Adipose tissue (tissue), 3 donors: Measurements from ENCODE around the gene LMAN2. TPM values are rescaled to one million over a fixed set of nuclear protein-coding genes. Genes with fewer than 3 reads are reported as not detected.
"Not testable (repeated sequence)": the region's sequence is repeated elsewhere in the genome, so short reads cannot be mapped to it uniquely, and the experiment has no call there.

Source experiments
- H3K27ac ChIP-seq: one replicate; pipeline ENCODE4 v1.5.1; 2013; ENCODE audit warnings: low read depth, low read length
- WGBS, 3 donors: extraction: QIAGEN DNeasy Blood & Tissue Kit; methylation state at CpG; one replicate each; pipeline ENCODE4 v1.1.7; 2013; 5-methylcytosine and 5-hydroxymethylcytosine counted together
- polyA plus RNA-seq, 3 donors: library from polyadenylated mRNA; stranded (reverse); fragments of 200-250 nt; gene quantifications; one replicate each; pipeline ENCODE4 v1.2.3, GENCODE V29; 2013
- donor health status: healthy with polysubstance abuse.
- donor health status: Bipolar disorder and iron deficiency.
- donor health status: healthy.

LMAN2 gene
- polyA plus RNA-seq, 3 donors, result 100 to 227 (median 155) TPM

DNA sequence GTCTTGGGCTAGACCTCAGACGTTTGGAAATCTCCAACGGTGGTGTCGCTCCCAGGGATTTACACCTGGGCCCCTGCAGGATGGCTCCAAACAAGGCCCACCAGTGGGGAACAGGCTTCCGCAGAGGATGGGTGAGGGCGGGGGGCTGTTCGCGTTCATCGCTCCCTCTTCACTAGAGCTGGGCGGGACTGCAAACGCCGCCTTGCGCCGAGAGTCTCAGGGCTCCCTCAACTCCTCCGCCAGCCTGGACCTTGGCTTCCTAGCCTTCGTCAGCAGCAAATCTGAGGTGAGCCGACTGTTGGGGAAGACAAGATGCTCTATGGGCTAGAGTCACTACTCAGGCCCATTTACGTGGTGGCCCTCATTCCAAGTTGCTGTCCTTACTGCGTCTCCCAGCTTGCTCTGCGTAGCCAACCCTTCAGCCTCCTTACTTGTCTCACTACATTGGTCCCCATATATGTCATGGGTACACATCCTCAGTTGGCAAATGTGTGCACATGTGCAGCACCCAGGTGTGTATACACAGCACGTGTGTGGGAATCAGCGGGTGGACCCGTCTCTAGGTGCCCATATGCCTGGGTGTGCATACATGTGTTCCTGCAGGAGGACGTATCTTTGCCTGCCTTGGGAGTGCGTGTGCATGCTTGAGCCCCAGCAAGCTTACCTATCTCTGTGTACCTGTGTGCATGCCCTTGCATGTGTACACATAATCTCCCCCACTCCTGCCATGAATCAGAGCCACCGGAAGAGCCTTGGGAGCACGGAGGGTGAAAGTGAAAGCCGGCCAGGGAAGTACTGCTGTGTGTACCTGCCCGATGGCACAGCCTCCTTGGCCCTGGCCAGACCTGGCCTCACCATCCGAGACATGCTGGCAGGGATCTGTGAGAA lies 16.8 kb upstream of the LMAN2 start:
- 75 to 90% (median 85%) methylated on average over 29 of the region's 29 CpGs for WGBS, 3 donors

DNA sequence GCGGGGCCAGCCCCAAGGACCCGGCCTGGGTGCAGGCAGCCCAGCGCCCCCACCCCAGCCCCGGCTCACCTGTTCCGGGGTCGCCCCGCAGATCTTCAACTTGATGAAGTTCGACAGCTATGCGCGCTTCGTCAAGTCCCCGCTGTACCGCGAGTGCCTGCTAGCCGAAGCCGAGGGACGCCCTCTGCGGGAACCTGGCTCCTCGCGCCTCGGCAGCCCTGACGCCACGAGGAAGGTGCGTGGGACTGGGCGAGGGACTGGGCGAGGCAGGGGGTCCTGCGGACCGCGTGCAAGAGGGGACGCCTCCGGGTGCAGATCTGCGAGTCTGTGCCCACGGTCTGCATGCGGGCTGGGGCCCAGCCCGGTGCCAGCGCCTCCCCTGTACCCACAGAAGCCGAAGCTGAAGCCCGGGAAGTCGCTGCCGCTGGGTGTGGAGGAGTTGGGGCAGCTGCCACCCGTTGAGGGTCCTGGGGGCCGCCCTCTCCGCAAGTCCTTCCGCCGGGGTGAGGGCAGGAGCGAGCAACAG lies 15.9 kb upstream of the LMAN2 start:
- no peak overlapping the region for H3K27ac ChIP-seq
- WGBS, 3 donors, result 25 to 55% (median 33%) methylated on average over 43 to 46 of the region's 46 CpGs

More for the DNA sequence above, 16.8 kb upstream of the LMAN2 start:
- H3K27ac ChIP-seq, result no peak overlapping the region

DNA sequence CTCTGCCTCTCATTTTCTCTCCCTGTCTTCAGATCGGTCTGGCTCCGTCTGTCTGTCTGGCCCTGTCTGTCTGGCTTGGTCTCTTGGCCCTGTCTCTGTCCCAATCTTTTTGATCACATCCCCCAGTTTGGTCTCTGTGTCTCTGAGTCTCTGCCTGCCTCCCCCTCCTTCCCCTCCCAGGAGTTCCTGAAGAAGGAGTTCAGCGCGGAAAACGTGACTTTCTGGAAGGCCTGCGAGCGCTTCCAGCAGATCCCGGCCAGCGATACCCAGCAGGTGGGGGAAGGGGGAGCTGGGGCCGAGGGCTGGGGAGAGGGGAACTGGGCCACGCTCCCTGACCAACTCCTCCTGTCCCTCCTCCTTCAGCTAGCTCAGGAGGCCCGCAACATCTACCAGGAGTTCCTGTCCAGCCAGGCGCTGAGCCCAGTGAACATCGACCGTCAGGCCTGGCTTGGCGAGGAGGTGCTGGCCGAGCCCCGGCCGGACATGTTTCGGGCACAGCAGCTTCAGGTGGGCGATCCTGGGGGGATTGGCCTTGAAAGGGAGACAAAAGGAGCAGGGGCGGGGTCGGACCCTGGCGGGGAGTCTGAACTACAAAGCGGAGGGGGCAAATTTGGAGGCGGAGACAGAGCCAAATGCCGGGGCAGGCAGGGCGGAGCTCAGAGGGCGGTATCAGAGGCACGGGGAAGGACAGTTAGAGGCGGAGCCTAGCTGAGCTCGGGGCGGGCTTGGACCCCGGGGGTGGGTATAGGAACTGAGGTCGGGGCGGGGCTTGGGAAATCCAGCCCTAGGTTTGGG lies 15.3 kb upstream of the LMAN2 start:
- 6 to 42% (median 34%) methylated on average over 34 to 36 of the region's 36 CpGs for WGBS, 3 donors
- H3K27ac ChIP-seq, result no peak overlapping the region

DNA sequence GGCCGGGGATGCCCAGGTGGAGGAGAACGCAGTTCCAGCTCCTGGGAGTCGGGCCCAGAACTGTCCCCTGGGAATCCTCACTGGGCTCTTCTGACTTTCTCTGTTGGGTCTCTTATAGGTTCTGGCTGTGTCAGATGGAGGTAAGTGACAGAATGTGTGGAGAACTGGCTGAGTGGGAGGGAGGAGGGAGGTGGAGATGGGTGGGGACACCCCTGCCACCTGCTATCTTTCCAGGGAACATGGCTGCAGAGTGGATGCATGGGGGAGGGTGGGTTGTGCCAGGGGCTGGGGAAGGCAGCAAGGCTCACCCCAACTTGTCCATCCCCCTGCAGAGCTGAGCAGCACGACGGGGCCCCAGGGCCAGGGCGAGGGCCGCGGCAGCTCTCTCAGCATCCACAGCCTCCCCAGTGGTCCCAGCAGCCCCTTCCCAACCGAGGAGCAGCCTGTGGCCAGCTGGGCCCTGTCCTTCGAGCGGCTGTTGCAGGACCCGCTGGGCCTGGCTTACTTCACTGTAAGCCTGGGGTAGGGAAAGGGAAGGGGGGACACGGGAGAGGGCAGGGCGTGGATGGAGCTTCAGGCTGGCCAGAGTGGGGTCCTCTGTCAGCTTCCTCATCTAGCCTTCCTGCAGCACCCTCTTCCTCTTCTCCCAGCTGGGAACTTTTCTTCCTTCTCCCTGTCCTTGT lies 14.5 kb upstream of the LMAN2 start:
- no peak overlapping the region for H3K27ac ChIP-seq
- 71 to 79% (median 79%) methylated on average over 13 to 14 of the region's 14 CpGs for WGBS, 3 donors

DNA sequence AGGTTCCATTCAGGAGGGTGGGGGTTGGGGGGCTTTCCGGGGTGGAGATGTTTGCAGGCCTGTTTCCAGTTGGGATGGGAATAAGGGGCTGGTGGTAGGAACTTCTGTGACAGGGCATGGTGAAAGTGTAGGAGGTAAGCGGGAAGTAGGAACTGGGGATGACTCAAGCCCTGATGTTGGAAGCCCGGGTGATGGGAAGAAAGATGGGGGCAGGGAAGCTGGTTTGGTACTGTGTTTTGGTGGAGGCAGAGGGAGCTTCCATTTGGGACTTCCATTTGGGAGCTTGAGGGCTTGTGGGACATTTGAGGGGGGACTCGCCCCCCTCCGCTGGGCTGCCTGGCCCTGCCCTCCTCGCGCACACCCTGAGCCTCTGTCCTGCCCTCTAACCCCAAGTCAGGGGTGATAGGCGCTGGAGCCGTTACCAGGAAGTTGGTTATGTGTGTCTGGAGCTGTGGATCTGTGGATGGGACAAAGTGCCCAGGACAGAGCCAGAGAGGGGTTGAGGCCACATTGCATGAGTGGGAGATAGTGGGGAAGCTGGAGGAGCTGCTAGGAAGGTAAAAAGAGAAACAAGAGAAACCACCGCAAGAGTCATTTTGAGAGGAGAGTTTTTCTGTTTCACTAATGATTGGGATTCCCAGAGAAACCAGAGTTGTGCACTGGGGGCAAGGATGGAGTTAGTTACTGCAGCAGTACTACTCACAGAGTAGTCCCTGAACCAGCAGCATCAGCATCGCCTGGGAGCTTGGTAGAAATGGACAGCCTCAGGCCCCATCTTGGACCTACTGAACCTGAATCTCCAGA lies 12.9 kb upstream of the LMAN2 start:
- no peak overlapping the region for H3K27ac ChIP-seq
- 81 to 88% (median 82%) methylated on average over 11 of the region's 11 CpGs for WGBS, 3 donors

DNA sequence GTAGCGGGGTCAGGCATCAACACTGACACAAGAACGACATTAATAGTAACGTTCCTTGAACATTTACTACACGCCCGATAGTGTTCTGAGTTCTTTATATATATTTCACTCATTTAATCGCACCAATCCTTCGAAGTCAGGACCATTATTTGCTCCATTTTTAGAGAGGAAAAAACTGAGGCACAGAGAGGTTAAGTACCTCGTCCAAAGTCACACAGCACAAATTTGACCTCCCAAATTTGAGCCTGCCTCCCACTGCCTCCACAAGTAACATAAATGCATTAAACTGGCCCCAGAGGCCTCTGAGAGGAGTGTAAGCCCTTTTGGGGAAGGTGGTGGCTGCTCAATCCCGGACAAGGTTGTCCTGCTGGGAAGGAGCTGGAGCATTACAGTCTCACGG lies 12.1 kb upstream of the LMAN2 start:
- H3K27ac ChIP-seq, result no peak overlapping the region
- 34 to 50% (median 42%) methylated on average over 10 of the region's 10 CpGs for WGBS, 3 donors

DNA sequence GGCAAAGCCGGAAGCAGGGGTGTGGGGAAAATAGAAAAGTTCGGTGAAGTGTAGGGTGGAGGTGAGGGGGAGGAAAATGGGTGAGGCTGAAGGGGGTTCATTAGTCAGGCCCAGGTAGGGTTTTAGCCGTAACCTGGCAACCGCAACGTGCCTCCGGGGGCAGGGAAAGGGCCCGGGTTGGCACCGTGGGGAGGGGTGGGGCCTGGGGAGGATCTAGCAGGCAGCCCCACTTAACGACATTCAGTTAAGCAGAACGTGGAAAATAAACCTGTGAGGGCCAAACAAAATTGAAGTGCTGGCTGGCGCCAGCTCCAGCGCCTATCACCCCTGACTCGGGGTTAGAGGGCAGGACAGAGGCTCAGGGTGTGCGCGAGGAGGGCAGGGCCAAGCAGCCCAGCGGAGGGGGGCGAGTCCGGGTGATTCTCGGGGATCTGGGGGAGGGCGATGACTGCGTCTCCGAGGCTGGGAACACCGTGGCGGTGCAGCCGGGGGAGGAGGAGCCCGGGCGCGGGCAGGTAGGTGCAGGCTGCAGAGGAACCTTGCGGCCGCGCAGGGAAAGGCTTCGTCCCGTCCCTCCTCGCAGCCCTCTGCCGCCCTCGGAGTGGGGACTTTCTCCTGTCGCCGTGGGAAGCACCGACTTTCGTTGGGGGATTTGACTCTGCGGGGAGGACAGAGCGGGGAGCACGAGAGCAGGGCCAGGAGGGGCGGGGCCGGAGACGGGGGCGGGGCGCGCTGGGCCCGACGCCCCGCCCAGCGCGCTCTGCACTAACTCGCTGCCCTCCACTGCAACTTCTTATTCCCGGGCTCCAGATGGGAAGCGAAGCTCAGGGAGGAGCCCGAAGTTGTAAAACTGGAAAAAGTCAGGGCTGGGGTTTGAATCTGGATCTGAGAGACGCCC lies 11.4 kb upstream of the LMAN2 start:
- WGBS, 3 donors, result 6 to 10% (median 9%) methylated on average over 54 to 59 of the region's 59 CpGs
- no peak overlapping the region for H3K27ac ChIP-seq

DNA sequence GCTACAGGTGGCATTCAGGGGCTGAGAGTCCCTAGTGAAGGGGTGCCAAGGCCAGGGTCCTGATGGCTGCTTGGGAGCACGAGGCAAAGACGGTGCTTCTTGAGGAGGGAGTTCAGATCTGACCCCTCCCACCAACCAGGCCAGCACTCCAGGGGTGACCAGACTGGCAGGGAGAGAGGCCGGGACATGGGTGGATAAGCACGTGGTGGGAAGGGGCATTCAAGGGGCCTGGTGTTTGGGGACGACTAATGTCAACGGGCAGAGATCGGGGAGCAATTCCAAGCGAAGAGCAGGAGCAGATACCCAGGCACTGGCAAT lies 10.8 kb upstream of the LMAN2 start:
- WGBS, 3 donors, result 59 to 88% (median 60%) methylated on average over 8 of the region's 8 CpGs
- H3K27ac ChIP-seq, result no peak overlapping the region

DNA sequence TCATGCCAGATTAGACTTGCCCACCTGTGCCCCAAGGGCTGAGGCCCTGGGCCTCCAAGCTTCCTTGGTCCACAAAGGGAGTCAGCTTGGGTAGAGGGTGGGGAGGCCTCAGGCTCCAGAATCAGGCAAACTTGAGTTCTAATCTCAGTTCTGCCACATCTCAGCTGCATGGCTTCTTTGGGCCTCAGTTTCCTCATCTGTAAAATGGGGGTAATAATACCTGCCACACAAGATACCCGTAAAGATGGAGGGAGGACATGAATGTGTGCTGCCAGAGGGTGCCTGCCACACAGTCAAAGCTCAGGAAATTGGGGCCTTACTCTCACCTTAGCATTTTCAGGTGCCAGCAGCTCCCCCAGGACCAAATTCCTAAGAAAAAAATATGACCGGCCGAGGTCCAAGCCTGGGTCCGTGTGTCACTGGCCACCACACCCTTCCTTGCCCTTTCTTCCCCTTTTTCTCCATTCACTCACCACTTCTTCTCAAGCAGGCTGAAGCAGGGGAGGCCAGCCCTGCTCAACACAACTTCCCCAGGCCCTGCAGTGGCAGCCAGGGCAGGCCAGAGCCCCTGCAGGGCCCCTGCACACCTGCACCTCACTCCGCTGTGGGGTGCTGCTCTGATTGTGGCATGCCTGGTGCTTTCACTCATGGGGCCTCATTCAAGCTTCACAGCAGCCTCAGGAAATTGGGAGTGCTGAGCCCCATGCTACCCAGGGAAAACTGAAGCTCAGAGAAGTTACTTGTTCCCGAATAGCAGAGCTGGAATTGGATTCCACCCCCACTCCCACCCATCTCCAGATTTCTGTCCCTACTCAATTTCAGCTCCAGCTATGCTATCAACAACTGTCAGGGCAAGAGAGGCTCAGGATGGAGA lies 10.2 kb upstream of the LMAN2 start:
- H3K27ac ChIP-seq, result no peak overlapping the region
- WGBS, 3 donors, result 55 to 88% (median 56%) methylated on average over 6 of the region's 6 CpGs

DNA sequence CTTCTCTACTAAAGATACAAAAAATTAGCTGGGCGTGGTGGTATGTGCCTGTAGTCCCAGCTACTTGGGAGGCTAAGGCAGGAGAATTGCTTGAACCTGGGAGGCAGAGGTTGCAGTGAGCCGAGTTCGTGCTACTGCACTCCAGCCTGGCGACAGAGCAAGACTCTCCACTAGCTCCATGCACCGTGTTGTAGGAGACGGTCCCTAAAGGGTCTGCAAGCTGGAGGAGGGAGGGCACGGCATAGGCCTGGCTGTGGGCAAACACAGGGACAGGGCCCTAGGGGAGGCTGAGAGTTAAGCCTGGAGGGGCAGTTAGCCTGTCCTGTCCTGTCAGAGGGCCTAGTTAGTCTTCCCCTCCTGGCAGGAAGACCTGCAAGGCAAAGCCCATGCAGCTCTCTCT lies 9.3 kb upstream of the LMAN2 start:
- not testable (repeated sequence) for H3K27ac ChIP-seq
- 84 to 91% (median 90%) methylated on average over 7 of the region's 7 CpGs for WGBS, 3 donors

DNA sequence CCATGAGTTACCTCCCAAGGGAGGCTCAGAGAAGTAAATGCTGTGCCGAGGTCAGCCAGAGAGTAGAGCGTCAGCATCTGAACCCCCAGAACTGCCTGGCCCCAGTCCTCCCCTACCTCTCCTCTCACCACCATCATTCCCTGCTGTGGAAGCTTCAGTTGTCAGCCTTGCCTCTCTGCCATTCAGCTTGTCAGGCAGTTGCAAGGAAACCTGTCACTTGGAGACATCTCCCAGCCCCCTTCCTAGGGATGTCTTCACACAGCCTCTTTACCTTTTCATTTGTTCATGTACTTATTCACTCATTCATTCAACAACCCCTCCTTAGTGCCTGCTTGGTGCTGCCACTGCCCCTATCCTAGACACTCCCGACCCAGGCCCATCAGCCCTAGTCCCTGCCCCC lies 8.4 kb upstream of the LMAN2 start:
- WGBS, 3 donors, result 83 to 89% (median 83%) methylated on average over 3 of the region's 3 CpGs

DNA sequence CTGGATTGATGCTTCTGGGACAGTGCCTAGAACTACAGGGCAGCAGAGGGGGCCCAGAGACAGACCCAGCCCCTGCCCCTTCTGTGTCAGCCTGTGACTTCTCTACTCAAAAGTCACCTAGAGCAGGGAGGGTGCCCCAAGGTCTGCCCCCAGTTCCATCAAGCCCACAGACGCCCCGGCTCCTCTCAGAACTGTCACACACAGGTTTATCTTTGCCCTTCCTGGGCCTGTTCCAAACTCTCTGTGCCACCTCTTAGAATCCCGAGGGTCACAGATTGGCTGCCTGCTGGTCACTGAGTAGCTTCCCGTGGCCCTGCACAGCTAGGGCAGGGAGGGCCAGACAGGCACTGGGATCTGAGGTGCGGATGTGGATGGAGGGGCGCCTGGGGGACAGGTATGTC lies 8.0 kb upstream of the LMAN2 start:
- WGBS, 3 donors, result 75 to 87% (median 85%) methylated on average over 6 of the region's 6 CpGs

More for the DNA sequence above, 8.4 kb upstream of the LMAN2 start:
- H3K27ac ChIP-seq, result no peak overlapping the region

DNA sequence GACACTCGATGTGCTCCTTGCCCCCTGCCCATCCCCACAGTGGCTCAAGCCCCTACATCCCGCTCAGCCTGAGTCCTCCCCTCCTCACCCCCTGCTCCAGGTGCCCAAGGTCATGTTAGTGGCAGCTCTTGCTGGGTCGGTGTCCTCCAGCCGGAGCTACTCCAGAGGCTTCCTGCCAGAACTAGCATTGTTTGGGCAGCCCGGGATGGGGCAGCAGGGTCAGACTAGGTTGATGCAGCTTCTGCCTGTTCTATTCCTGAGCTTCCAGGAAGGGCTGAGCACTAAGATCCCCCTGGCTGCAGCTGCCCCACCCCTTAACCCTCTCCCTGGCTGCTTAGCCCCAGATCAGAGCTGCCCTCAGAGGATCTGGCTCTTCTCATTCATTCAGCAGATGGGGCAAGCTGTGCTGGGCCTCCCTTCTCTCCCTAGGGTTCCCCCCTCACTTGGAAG lies 6.9 kb upstream of the LMAN2 start:
- WGBS, 3 donors, result 25 to 28% (median 27%) methylated on average over 5 of the region's 5 CpGs
- H3K27ac ChIP-seq, result no peak overlapping the region

More for the DNA sequence above, 8.0 kb upstream of the LMAN2 start:
- no peak overlapping the region for H3K27ac ChIP-seq

DNA sequence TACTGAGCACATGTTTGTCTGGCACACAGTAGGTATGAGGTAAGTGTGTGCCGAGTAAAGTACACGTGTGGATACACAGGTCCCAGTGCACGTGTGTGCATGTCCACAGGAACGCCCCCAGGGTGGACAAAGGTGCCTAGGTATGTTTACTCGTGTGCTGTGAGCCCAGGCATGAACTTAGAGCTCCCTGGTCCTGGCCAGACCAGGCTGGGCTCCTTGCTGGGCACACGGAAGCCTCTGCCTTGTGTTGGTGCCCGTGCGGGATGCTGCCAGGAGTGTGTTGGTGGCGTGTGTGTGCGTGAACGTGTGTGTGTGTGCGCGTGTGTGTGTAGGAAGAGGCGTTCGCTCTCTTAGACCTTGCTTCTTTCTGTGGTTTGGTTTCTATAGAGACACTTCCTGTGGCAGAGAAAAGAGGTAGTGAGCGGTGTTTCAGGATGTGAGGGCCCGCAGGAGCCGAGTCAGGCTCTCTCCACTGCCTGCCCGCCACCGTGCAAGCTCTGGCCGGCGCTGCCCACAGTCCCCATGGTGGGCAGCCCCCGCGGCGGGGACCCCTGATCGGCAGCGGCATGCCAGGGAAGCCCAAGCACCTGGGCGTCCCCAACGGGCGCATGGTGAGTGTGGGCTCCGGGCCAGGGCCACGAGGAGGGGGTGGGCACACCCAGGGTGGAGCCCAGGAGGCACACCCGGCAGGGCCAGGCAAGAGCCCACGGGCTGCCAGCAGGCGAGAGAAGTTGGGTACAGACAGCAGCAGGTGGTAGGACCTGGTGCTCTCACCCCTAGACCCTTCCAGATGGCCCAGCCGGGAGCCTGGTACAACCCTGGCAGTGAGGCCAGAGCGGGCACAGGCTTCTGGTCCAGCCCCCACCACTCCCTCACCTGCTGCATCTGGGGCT lies 6.2 kb upstream of the LMAN2 start, which contains the start of gene RGS14:
Gene RGS14, plus strand, starts transcription at position 466 of the 893 bp plus-strand sequence. Its CDS starts 101 bp downstream, at position 567.
- H3K27ac ChIP-seq, result no peak within 1 kb of the TSS
- WGBS, 3 donors, result 20 to 55% (median 24%) methylated on average over 36 to 37 of the region's 37 CpGs

DNA sequence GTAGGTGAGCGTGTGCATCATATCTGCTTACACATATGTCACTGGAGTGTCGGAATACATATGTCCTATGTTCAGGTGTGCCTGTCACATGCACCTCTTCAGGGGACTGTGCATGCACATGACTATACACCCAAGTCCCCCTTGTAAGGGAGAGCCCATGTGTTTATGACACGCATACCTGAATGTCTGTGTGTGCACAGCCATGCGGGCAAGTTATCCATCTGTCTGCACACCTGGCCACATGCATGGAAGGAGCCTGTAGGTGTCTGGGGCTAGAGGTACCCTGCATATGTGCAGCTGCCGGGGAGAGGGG lies 5.6 kb upstream of the LMAN2 start:
- no peak overlapping the region for H3K27ac ChIP-seq
- 70 to 81% (median 74%) methylated on average over 5 of the region's 5 CpGs for WGBS, 3 donors
